GM18505 (cell line): ENCODE results near the gene BCL2L12.

Experiments used
- ATAC-seq: cut with Tn5 transposase; IDR thresholded peaks from one replicate; pipeline ENCODE4 v1.9.1; 2021; ENCODE audit not compliant: unreplicated experiment
- POLR2A ChIP-seq: IDR thresholded peaks from 4 replicates; pipeline ENCODE4 v1.6.1; 2011; ENCODE audit warnings: borderline replicate concordance; ENCODE audit not compliant: insufficient read depth, insufficient read length; ENCODE audit errors: extremely low read depth

BCL2L12 gene

DNA sequence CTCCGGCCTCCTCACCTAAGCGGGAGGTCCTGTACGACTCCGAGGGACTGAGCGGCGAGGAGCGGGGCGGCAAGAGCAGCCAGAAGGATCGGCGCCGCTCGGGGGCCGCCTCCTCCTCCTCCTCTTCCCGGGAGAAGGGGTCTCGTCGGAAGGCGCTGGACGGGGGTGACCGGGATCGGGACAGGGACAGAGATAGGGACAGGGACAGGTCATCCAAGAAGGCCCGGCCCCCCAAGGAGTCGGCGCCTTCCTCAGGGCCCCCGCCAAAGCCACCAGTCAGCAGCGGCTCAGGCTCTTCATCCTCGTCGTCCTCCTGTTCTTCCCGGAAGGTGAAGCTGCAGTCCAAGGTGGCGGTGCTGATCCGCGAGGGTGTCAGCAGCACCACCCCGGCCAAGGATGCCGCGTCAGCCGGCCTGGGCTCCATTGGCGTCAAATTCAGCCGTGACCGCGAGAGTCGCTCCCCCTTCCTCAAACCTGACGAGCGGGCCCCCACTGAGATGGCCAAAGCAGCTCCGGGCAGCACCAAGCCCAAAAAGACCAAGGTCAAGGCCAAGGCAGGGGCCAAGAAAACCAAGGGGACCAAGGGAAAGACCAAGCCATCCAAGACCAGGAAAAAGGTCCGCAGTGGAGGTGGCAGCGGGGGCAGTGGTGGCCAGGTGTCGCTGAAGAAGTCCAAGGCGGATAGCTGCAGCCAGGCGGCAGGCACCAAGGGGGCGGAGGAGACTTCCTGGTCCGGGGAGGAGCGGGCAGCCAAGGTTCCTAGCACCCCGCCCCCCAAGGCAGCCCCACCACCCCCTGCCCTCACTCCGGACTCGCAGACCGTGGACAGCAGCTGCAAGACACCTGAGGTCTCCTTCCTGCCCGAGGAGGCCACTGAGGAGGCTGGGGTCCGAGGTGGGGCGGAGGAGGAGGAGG, 12.9 kb upstream of the BCL2L12 start:
- no peak for ATAC-seq
- TF ChIP-seq POLR2A: no peak

DNA sequence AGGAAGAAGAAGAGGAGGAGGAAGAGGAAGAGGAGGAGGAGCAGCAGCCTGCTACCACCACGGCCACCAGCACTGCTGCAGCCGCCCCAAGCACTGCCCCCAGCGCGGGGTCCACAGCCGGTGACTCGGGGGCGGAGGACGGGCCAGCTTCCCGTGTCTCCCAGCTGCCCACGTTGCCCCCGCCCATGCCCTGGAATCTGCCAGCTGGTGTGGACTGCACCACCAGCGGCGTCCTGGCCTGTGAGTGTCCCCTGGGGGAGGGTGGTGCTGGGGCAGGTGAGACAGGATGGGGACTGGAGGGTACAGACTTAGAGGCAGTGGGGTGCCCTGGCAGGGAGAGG, 12.3 kb upstream of the BCL2L12 start:
- no peak for TF ChIP-seq POLR2A
- no peak for ATAC-seq

DNA sequence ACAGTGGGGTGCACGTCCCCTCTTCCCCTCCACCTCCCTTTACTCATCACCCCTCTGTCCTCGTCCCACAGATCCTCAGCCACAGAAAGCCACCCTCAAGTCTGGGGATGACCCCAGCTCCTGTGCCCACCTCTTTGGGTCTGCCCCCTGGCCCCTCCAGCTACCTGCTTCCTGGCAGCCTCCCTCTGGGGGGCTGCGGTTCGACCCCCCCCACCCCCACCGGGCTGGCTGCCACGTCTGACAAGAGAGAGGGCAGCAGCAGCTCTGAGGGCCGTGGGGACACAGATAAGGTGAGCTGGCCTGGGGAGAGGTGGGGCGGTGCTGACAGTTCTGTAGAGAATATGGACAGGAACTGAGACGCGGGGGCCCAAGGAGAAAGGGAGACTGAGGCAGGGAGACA, 11.2 kb upstream of the BCL2L12 start:
- ATAC-seq: no peak
- TF ChIP-seq POLR2A: no peak

DNA sequence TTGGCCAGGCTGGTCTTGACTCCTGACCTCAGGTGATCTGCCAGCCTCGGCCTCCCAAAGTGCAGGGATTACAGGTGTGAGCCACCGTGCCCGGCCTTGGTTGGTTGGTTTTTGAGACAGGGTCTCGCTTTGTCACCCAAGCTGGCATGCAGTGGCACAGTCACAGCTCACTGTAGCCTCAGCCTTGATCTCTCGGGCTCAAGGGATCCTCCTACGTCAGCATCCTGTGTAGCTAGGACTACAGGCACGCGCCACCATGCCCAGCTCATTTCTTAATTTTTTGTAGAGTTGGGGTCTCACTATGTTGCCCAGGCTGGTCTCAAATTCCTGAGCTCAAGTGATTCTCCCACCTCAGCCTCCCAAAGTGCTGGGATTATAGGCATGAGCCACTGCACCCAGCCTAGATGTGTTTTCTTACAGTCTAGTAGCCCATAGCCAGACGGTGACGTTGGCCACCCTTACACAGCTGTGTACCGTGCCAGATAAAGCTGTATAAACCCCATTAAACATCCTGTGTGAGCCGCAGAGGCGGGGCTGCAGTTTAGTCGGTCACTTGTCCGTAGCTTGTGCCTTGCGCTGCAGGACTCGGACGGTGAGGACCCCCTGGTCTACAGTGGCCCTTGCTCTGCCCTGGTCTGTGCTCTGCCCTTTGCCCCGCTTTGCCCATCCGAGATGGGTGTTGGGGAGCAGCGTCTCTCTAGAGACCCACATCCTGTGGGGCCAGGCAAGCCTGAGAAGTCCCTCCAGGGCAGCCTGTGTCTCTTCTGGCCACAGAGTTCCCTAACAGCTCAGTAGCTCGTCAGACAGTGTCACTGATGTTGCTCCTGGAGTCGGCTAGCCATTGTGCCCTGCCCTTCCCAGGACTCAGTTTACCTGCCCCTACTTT, 9.9 kb upstream of the BCL2L12 start:
- TF ChIP-seq POLR2A: no peak
- ATAC-seq: no peak

- no peak for TF ChIP-seq POLR2A
- ATAC-seq: no peak
These were observed 9.2 kb upstream of the BCL2L12 start for GRCh38 chr19:49656456-49657109.

GRCh38 chr19:49657493-49658138, 8.1 kb upstream of the BCL2L12 start:
- ATAC-seq: no peak
- no peak for TF ChIP-seq POLR2A

GRCh38 chr19:49658139-49658517, 7.6 kb upstream of the BCL2L12 start:
- TF ChIP-seq POLR2A: no peak
- no peak for ATAC-seq

GRCh38 chr19:49658566-49659442, 6.9 kb upstream of the BCL2L12 start:
- peak; percentile 1 for TF ChIP-seq POLR2A
- ATAC-seq: no peak

DNA sequence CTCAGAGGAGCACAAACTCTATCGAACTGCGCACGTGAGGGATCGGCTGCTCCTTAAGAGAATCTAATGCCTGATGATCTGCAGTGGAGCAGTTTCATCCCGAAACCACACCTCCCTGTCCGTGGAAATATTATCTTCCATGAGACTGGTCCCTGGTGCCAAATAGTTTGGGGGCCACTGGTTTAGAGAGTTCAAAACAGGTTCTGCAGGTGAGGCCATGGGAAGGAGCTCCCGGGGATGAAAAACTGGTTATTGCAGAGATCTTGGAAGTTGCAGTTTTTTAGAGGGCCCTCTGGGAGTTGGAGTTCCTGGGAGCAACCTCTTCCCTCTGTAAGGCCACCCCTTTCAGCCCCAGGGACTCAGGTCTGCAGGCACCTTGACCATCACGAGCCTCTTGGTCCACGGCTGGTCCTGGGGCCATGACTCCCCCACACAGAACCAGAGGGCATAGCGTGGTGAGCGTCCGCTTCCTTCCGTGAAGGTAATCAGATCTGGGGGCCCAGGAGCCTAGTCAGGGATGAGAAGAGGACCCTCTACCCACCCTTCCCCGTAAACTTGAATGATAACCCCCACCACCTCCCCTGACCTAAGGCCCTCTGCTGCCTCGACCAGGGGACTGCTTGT, 5.3 kb upstream of the BCL2L12 start:
- no peak for ATAC-seq
- no peak for TF ChIP-seq POLR2A

DNA sequence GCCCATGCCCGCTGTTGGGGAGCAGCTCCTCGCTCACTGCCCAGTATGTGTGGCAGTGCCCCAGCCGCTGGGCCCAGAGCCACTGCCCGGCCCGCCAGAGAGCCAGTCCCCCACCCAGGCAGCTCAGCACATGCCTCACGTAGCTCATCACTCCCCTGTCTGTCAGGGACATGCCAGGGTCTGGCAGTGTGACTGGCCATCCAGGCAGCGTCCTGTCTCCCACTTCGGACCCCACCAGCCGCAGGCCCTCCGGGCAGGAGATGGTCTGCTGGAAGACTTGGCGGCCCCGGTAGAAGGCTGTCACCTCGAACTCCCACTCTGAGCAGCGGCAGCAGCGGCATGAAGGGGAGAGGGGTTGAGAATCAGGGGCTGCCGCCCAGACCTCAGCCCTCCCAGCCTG, 3.7 kb upstream of the BCL2L12 start:
- no peak for ATAC-seq
- no peak for TF ChIP-seq POLR2A

GRCh38 chr19:49663224-49663623, 2.5 kb upstream of the BCL2L12 start:
- no peak for ATAC-seq
- TF ChIP-seq POLR2A: no peak
